ENCODE measurements around the gene FARSA. TPM values are rescaled to one million over a fixed set of nuclear protein-coding genes. Genes with fewer than 3 reads are reported as not detected.
A peak's percentile ranks its signal among the peaks of the same experiment; 100 is the strongest.

Gene FARSA
- total and polyA plus RNA-seq, 10 of the 15 experiments (the other 5 are each of a cell fraction or from before 2014, with no cell fraction given), result 20.3 to 212 (median 76.4) TPM

GRCh38 chr19:12888006-12888603, 45.4 kb downstream of the FARSA start:
- H3K79me2 ChIP-seq (ENCODE audit: control insufficient read depth, insufficient read depth, low read length), result peaks cover 10% of the 10 kb centered on the region

GRCh38 chr19:12886969-12887747, 46.4 kb downstream of the FARSA start, which contains the start of gene KLF1:
TSS of gene KLF1 (minus strand) at chr19:12887201. CDS start at chr19:12887140, 61 bp downstream.
- no peak within 1 kb of the TSS for H3K9ac ChIP-seq (ENCODE audit: control insufficient read depth, insufficient read depth, low read length)
- BruUV-seq (replicated peaks), result no TSS peak
- in situ Hi-C loops (cut with MboI) (loop anchor here (10.0 kb wide), 1 partner anchor 208 kb away; no protein-coding TSS in a partner anchor), intact Hi-C loops (cut with micrococcal nuclease; ENCODE audit: unreplicated experiment) (no loop called here)
- peaks cover 7% of the 10 kb centered on the region for H3K9me3 ChIP-seq (replicated peaks; ENCODE audit: control insufficient read depth, insufficient read depth, low read length)
- peaks cover 19% of the 10 kb centered on the region for H3K4me1 ChIP-seq (ENCODE audit: control insufficient read depth, insufficient read depth, low read length)
- H3K27ac ChIP-seq (ENCODE audit: control insufficient read depth, insufficient read depth), result no peak within 1 kb of the TSS
- peaks cover 10% of the 10 kb centered on the region for H3K79me2 ChIP-seq (ENCODE audit: control insufficient read depth, insufficient read depth, low read length)
- no peak within 1 kb of the TSS for H3K4me3 ChIP-seq
- FAIRE-seq (no peak), DNase-seq (ENCODE audit: low read depth, low spot score) (no peak), ATAC-seq (no peak)
- CTCF ChIA-PET, result interaction anchor here (0.6 to 13.2 kb wide), 2 partner anchors 76 to 138 kb away, joined by 3 to 182 read pairs; no protein-coding TSS in a partner anchor
- RAD21 ChIA-PET (ENCODE audit: unreplicated experiment), result no interaction called here
- no peaks in the 10 kb centered on the region; a peak in 1 of 4 replicates for H3K27me3 ChIP-seq (replicated peaks in 1 of 2; ENCODE audit: control insufficient read depth in 2 of 2, insufficient read depth in 2 of 2, low read length in 1 of 2)
- H2AFZ ChIP-seq (ENCODE audit: control insufficient read depth, low read depth, low read length), result no peak within 1 kb of the TSS
- POLR2A ChIA-PET, result no interaction called here
- H4K20me1 ChIP-seq (ENCODE audit: control insufficient read depth, insufficient read depth), result no peaks in the 10 kb centered on the region
- H3K4me2 ChIP-seq (ENCODE audit: control insufficient read depth, insufficient read depth), result no peak within 1 kb of the TSS
- no peaks in the 10 kb centered on the region for H3K36me3 ChIP-seq (ENCODE audit: control insufficient read depth in 2 of 2, insufficient read depth in 2 of 2, low read length in 1 of 2)
- SMC1A ChIA-PET (ENCODE audit: uncharacterized antibody, unreplicated experiment), result interaction anchor here (1.5 to 3.2 kb wide), 2 partner anchors 13 to 78 kb away, joined by 4 to 29 read pairs; no protein-coding TSS in a partner anchor
- WGBS (ENCODE audit: insufficient coverage, insufficient replicate concordance, low lambda C conversion rate, missing lambda C conversion rate), result 69% methylated on average over 17 of the region's 17 CpGs
- no peak for TF ChIP-seq POLR2AphosphoS5 (IDR thresholded peaks at IDR 0.05; ENCODE audit: low read length)
- TF ChIP-seq ZSCAN29 (IDR thresholded peaks at IDR 0.05), result no peak
- TF ChIP-seq BACH1 (IDR thresholded peaks at IDR 0.05; ENCODE audit: borderline replicate concordance), result no peak
- TF ChIP-seq POLR2AphosphoS2 (IDR thresholded peaks at IDR 0.05; ENCODE audit: low read depth, low read length), result no peak
- TF ChIP-seq HDAC2 (IDR thresholded peaks at IDR 0.05), result no peak
- TF ChIP-seq MLLT1 (IDR thresholded peaks at IDR 0.05), result no peak

More at GRCh38 chr19:12888006-12888603, 45.4 kb downstream of the FARSA start:
- no peak overlapping the region for H3K4me3 ChIP-seq
- TF ChIP-seq FOS (IDR thresholded peaks at IDR 0.05; ENCODE audit: borderline replicate concordance, extremely low read depth, insufficient read length) (no peak), MEF2A (IDR thresholded peaks at IDR 0.05; ENCODE audit: insufficient read depth, low read depth, low read length) (no peak), YY1 (IDR thresholded peaks at IDR 0.05; ENCODE audit: low read depth, low read length) (peak; percentile 24; the same call in 1 of the 2 replicates)
- WGBS (ENCODE audit: insufficient coverage, insufficient replicate concordance, low lambda C conversion rate, missing lambda C conversion rate), result 21% methylated on average over 5 of the region's 5 CpGs
- SMC1A ChIA-PET (ENCODE audit: uncharacterized antibody, unreplicated experiment), result interaction anchor here (1.5 kb wide), 1 partner anchor 12 kb away, joined by 4 read pairs; no protein-coding TSS in a partner anchor
- ATAC-seq (no peak), DNase-seq (ENCODE audit: low read depth, low spot score) (no peak), FAIRE-seq (no peak)
- POLR2A ChIA-PET, result no interaction called here
- no peak overlapping the region for H2AFZ ChIP-seq (ENCODE audit: control insufficient read depth, low read depth, low read length)
- peaks cover 7% of the 10 kb centered on the region for H3K9me3 ChIP-seq (replicated peaks; ENCODE audit: control insufficient read depth, insufficient read depth, low read length)
- in situ Hi-C loops (cut with MboI), result loop anchor here (10.0 kb wide), 1 partner anchor 207 kb away; no protein-coding TSS in a partner anchor
- CTCF ChIA-PET, result interaction anchor here (0.6 to 13.2 kb wide), 2 partner anchors 75 to 139 kb away, joined by 3 to 182 read pairs; no protein-coding TSS in a partner anchor
- H3K4me2 ChIP-seq (ENCODE audit: control insufficient read depth, insufficient read depth), result no peak overlapping the region
- H3K36me3 ChIP-seq (ENCODE audit: control insufficient read depth in 2 of 2, insufficient read depth in 2 of 2, low read length in 1 of 2), result no peaks in the 10 kb centered on the region
- no peaks in the 10 kb centered on the region; a peak in 1 of 4 replicates for H3K27me3 ChIP-seq (replicated peaks in 1 of 2; ENCODE audit: control insufficient read depth in 2 of 2, insufficient read depth in 2 of 2, low read length in 1 of 2)
- no peak overlapping the region for H3K9ac ChIP-seq (ENCODE audit: control insufficient read depth, insufficient read depth, low read length)
- peaks cover 19% of the 10 kb centered on the region for H3K4me1 ChIP-seq (ENCODE audit: control insufficient read depth, insufficient read depth, low read length)
- H3K27ac ChIP-seq (ENCODE audit: control insufficient read depth, insufficient read depth), result no peak overlapping the region
- RAD21 ChIA-PET (ENCODE audit: unreplicated experiment), result interaction anchor here (0.6 kb wide), 1 partner anchor 124 kb away, joined by 3 read pairs; no protein-coding TSS in a partner anchor
- H4K20me1 ChIP-seq (ENCODE audit: control insufficient read depth, insufficient read depth), result no peaks in the 10 kb centered on the region
- intact Hi-C loops (cut with micrococcal nuclease; ENCODE audit: unreplicated experiment), result no loop called here
- BruUV-seq (replicated peaks), result no TSS peak

Measured in GM12878 (cell line).